Stimulated activated CD4-positive, alpha-beta T cell treated with anti-CD3 and anti-CD28 coated beads, Interleukin-4, amount 100 ng/mL, for 1 hour (primary cell): ENCODE data around the gene CST7.

Experiments
- DNase-seq: peaks from one replicate; pipeline ENCODE4 v3.0.0-alpha.2; 2020

The CST7 gene

GRCh38 chr20:24951536-24952083 is 2.5 kb downstream of the CST7 start:
- DNase-seq: no peak

GRCh38 chr20:24952376-24953208 is 3.5 kb downstream of the CST7 start:
- DNase-seq: no peak

- DNase-seq: no peak
Observed at GRCh38 chr20:24953209-24953575, 4.1 kb downstream of the CST7 start.

GRCh38 chr20:24953621-24954133 is 4.6 kb downstream of the CST7 start:
- no peak for DNase-seq

GRCh38 chr20:24954151-24954550 is 5.1 kb downstream of the CST7 start:
- DNase-seq: no peak

- DNase-seq: no peak
Observed at GRCh38 chr20:24954566-24954965, 5.5 kb downstream of the CST7 start.

GRCh38 chr20:24955045-24955444 is 6.0 kb downstream of the CST7 start:
- no peak for DNase-seq

GRCh38 chr20:24956001-24956841 is 7.2 kb downstream of the CST7 start:
- no peak for DNase-seq

- no peak for DNase-seq
Observed at GRCh38 chr20:24957326-24958016, 8.4 kb downstream of the CST7 start.

- DNase-seq: no peak
Observed at GRCh38 chr20:24958506-24959385, 9.7 kb downstream of the CST7 start.

- DNase-seq: no peak
Observed at GRCh38 chr20:24959591-24960301, 10.7 kb downstream of the CST7 start.

- no peak for DNase-seq
Observed at GRCh38 chr20:24960302-24960801, 11.3 kb downstream of the CST7 start.

- DNase-seq: no peak
Observed at GRCh38 chr20:24960861-24961260, 11.8 kb downstream of the CST7 start.

GRCh38 chr20:24961384-24962181 is 12.5 kb downstream of the CST7 start:
- DNase-seq: no peak

GRCh38 chr20:24962182-24962492 is 13.1 kb downstream of the CST7 start:
- no peak for DNase-seq

- no peak for DNase-seq
Observed at GRCh38 chr20:24962510-24962909, 13.4 kb downstream of the CST7 start.

- no peak for DNase-seq
Observed at GRCh38 chr20:24963672-24964505, 14.8 kb downstream of the CST7 start.

GRCh38 chr20:24964506-24964840 is 15.4 kb downstream of the CST7 start:
- DNase-seq: no peak
